Measurements from ENCODE around the gene CAMTA1.

DNA sequence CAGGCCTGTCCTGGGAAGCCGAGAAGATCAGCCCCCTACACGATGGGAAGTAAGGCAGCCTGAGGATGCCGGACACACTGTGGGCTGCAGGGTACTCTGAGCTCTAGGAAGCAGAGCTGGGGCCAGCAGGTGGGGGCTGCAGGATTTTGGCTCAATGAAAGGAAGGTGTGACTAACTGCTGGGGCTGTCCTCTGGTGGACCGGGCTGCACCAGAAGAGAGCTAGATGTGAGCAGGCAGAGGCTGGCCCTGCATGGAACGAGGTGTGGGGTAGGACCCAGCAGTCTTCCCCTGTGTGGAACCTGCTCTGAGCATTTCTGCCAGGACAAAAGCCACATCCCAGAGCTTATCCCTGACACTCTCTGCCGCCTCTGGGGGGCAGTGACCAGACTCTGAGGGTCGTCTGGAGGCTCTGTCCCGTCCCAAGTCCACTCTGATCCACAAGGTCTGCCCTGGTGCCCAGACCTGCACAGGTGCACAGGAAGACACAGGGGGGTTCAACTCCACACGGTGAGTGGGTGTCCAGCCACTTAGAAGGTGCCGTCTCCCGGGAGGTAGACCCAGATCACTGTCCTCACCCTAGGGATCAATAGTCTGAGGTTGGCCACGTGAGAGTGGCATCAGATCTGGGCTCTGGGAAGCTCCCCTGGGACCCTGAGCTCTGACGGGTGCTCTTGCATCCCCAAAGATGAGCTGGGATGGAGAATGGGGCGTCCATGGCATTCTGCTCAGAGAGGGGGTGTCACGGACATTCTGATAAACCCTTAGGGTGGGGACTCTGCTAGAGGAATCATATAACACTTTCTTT lies 798.2 kb downstream of the CAMTA1 start:
- TF ChIP-seq, protein P1, sequence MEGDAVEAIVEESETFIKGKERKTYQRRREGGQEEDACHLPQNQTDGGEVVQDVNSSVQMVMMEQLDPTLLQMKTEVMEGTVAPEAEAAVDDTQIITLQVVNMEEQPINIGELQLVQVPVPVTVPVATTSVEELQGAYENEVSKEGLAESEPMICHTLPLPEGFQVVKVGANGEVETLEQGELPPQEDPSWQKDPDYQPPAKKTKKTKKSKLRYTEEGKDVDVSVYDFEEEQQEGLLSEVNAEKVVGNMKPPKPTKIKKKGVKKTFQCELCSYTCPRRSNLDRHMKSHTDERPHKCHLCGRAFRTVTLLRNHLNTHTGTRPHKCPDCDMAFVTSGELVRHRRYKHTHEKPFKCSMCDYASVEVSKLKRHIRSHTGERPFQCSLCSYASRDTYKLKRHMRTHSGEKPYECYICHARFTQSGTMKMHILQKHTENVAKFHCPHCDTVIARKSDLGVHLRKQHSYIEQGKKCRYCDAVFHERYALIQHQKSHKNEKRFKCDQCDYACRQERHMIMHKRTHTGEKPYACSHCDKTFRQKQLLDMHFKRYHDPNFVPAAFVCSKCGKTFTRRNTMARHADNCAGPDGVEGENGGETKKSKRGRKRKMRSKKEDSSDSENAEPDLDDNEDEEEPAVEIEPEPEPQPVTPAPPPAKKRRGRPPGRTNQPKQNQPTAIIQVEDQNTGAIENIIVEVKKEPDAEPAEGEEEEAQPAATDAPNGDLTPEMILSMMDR (IDR thresholded peaks at IDR 0.05; ENCODE audit: insufficient read depth, low read depth, low read length), result no peak
- no peak for TF ChIP-seq EZH2 (IDR thresholded peaks at IDR 0.05; ENCODE audit: insufficient read depth, low read length)

Data from astrocyte (in vitro differentiated cells and primary cell).